Osteoblast (primary cell): ENCODE measurements around the gene CEPT1. TPM values are rescaled to one million over a fixed set of nuclear protein-coding genes. Genes with fewer than 3 reads are reported as not detected.

Experiments
- DNase-seq: peaks from one replicate; pipeline ENCODE4 v3.0.0; 2011; ENCODE audit warnings: low spot score, mixed read lengths; ENCODE audit not compliant: insufficient read length; ENCODE audit errors: missing footprints
- H2AFZ ChIP-seq: 2 replicates; pipeline ENCODE4 v1.6.0; 2011; ENCODE audit warnings: mild to moderate bottlenecking, low read length
- H3K27ac ChIP-seq: 2 replicates; pipeline ENCODE4 v1.5.1; 2011; ENCODE audit warnings: mild to moderate bottlenecking, low read depth, low read length, moderate library complexity
- H3K27me3 ChIP-seq: 2 replicates; pipeline ENCODE4 v1.6.0; 2012; ENCODE audit warnings: mild to moderate bottlenecking, control low read depth, inconsistent platforms, low read length, moderate library complexity; ENCODE audit not compliant: insufficient read depth
- H3K36me3 ChIP-seq: 2 replicates; pipeline ENCODE4 v1.5.1; 2011; ENCODE audit warnings: mild to moderate bottlenecking, low read length, control low read depth, moderate library complexity; ENCODE audit not compliant: insufficient read depth
- H3K4me1 ChIP-seq: 2 replicates; pipeline ENCODE4 v1.5.1; 2011; ENCODE audit warnings: mild to moderate bottlenecking, low read length, control low read depth, moderate library complexity; ENCODE audit not compliant: insufficient read depth
- H3K4me2 ChIP-seq: 2 replicates; pipeline ENCODE4 v1.6.0; 2011; ENCODE audit warnings: mild to moderate bottlenecking, low read length; ENCODE audit not compliant: insufficient read depth
- H3K4me3 ChIP-seq: fragments of 200-600 bp; sonication (generic); 3 replicates; pipeline ENCODE4 v1.5.1; 2012; ENCODE audit warnings: mild to moderate bottlenecking, low read length, inconsistent platforms; ENCODE audit not compliant: insufficient read depth
- H3K79me2 ChIP-seq: 2 replicates; pipeline ENCODE4 v1.6.0; 2012; ENCODE audit warnings: mild to moderate bottlenecking, low read length, control low read depth, inconsistent platforms; ENCODE audit not compliant: insufficient read depth
- H3K9me3 ChIP-seq: 2 replicates; pipeline ENCODE4 v1.5.1; 2011; ENCODE audit warnings: low read depth, low read length, control low read depth
- H4K20me1 ChIP-seq: 2 replicates; pipeline ENCODE4 v1.6.0; 2012; ENCODE audit warnings: mild to moderate bottlenecking, low read length, control low read depth; ENCODE audit not compliant: insufficient read depth
- total RNA-seq: library from RNA; depleted of rRNA; stranded (reverse); fragments of >200 nt; gene quantifications from 2 replicates; pipeline ENCODE4 v1.2.3, GENCODE V29; 2012
- TF ChIP-seq, protein P1 (sequence below): IDR thresholded peaks from 2 replicates; pipeline ENCODE4 v1.5.1; 2011; ENCODE audit warnings: mild to moderate bottlenecking, low read depth, low read length, moderate library complexity; ENCODE audit errors: extremely low read depth

CEPT1 gene
- total RNA-seq, 1 donor = 37.3 TPM

DNA sequence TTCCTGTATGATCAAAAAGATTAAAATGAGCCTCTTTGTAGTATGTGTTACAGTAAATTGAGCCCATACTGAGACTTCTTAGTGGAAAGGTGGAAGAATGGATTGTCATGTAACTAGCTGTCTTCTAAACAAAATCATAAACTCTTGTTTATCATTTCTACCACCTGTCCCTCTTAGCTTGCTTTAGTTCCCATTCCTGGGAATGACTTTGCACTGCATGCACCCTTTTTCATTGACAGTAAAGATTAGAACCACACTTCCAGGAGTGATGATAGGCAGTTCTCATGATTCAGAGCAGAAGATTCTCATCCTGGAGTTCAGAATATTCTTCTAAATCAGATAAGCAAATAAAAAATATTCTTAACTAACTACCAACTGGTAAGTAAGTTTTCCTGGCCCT, 32.4 kb downstream of the CEPT1 start:
- Histone ChIP-seq H3K9me3 (no peaks in the 10 kb centered on the region), H3K27ac (no peak overlapping the region), H3K36me3 (peaks cover 22% of the 10 kb centered on the region), H2AFZ (no peak overlapping the region), H3K27me3 (no peaks in the 10 kb centered on the region), H3K4me1 (no peaks in the 10 kb centered on the region), H3K79me2 (no peaks in the 10 kb centered on the region), H4K20me1 (no peaks in the 10 kb centered on the region), H3K4me3 (no peak overlapping the region), H3K4me2 (no peak overlapping the region)
- no peak for DNase-seq
- TF ChIP-seq, protein P1, sequence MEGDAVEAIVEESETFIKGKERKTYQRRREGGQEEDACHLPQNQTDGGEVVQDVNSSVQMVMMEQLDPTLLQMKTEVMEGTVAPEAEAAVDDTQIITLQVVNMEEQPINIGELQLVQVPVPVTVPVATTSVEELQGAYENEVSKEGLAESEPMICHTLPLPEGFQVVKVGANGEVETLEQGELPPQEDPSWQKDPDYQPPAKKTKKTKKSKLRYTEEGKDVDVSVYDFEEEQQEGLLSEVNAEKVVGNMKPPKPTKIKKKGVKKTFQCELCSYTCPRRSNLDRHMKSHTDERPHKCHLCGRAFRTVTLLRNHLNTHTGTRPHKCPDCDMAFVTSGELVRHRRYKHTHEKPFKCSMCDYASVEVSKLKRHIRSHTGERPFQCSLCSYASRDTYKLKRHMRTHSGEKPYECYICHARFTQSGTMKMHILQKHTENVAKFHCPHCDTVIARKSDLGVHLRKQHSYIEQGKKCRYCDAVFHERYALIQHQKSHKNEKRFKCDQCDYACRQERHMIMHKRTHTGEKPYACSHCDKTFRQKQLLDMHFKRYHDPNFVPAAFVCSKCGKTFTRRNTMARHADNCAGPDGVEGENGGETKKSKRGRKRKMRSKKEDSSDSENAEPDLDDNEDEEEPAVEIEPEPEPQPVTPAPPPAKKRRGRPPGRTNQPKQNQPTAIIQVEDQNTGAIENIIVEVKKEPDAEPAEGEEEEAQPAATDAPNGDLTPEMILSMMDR = no peak

DNA sequence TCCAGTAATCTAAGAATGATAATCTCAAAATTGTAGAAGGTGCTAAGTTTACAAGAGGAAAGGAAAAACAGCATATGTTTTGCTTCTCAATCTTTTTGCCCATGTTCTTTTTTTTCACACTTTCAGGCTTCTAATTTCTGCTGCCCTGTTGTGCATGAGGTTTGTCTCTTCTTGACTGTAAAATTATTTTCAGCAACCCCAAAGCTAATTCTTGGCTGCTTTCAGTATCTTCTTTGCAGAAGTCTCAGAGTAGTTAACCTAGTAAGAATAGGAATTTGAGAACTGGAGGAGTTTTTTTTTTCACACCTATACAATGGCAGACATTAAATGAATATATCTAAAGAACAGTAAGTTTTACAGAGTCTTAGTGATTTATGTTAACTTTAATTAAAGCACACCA, 34.0 kb downstream of the CEPT1 start:
- H3K4me1 ChIP-seq = no peaks in the 10 kb centered on the region
- no peak for DNase-seq
- H4K20me1 ChIP-seq = no peaks in the 10 kb centered on the region
- peaks cover 13% of the 10 kb centered on the region for H3K36me3 ChIP-seq
- H3K27me3 ChIP-seq = no peaks in the 10 kb centered on the region
- no peak overlapping the region for H3K4me2 ChIP-seq
- no peak overlapping the region for H3K4me3 ChIP-seq
- H3K79me2 ChIP-seq = no peaks in the 10 kb centered on the region
- H3K27ac ChIP-seq = no peak overlapping the region
- no peaks in the 10 kb centered on the region for H3K9me3 ChIP-seq
- no peak overlapping the region for H2AFZ ChIP-seq
- TF ChIP-seq, protein P1 = no peak

DNA sequence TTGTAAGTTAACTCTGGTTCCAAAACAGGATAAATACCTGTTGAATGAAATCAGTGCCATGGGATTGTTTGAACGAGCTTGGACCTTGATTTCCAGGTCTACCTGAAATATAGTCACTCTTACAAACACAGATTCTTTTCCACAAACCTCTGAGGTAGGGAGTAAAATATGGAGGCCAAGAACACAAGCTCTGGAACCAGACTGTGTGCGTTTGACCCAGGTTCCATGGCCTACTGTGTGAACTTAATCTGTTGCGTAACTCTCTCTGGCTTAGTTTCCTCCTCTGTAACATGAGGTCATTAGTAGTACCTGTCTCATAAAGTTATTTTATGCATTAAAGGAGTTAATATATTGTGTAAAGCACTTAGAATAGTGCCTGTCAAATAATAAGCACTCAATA, 35.3 kb downstream of the CEPT1 start:
- no peaks in the 10 kb centered on the region for H3K4me1 ChIP-seq
- H2AFZ ChIP-seq = no peak overlapping the region
- H3K36me3 ChIP-seq = peaks cover 13% of the 10 kb centered on the region
- H3K9me3 ChIP-seq = no peaks in the 10 kb centered on the region
- H3K27me3 ChIP-seq = no peaks in the 10 kb centered on the region
- no peak overlapping the region for H3K4me2 ChIP-seq
- H3K79me2 ChIP-seq = no peaks in the 10 kb centered on the region
- H3K27ac ChIP-seq = no peak overlapping the region
- TF ChIP-seq, protein P1 = no peak
- H3K4me3 ChIP-seq = no peak overlapping the region
- H4K20me1 ChIP-seq = no peaks in the 10 kb centered on the region
- no peak for DNase-seq

GRCh38 chr1:111176678-111177077, 36.7 kb downstream of the CEPT1 start:
- H3K79me2 ChIP-seq = no peaks in the 10 kb centered on the region
- no peaks in the 10 kb centered on the region for H3K4me1 ChIP-seq
- H3K27ac ChIP-seq = no peak overlapping the region
- no peaks in the 10 kb centered on the region for H4K20me1 ChIP-seq
- peaks cover 13% of the 10 kb centered on the region for H3K36me3 ChIP-seq
- H3K9me3 ChIP-seq = no peaks in the 10 kb centered on the region
- TF ChIP-seq, protein P1 = no peak
- no peak overlapping the region for H3K4me3 ChIP-seq
- H3K4me2 ChIP-seq = no peak overlapping the region
- no peak overlapping the region for H2AFZ ChIP-seq
- no peak for DNase-seq
- no peaks in the 10 kb centered on the region for H3K27me3 ChIP-seq
